ENCODE measurements around the gene AOPEP. TPM values are rescaled to one million over a fixed set of nuclear protein-coding genes. Genes with fewer than 3 reads are reported as not detected.

The AOPEP gene
- total RNA-seq, 1 experiment from 2014 or later = 36.4 TPM

- TF ChIP-seq TCF7L2 (IDR thresholded peaks at IDR 0.05; ENCODE audit: low read depth, low read length) (no peak), REST (IDR thresholded peaks at IDR 0.05; ENCODE audit: insufficient read depth in 1 of 2, low read depth in 2 of 2, low read length in 1 of 2) (no peak), POLR2AphosphoS5 (IDR thresholded peaks at IDR 0.05; ENCODE audit: low read depth, low read length) (no peak), CTCF (IDR thresholded peaks at IDR 0.05) (no peak), SIN3A (IDR thresholded peaks at IDR 0.05; ENCODE audit: borderline replicate concordance, insufficient read depth, low read depth, low read length) (no peak)
- in situ Hi-C loops (cut with HindIII; ENCODE audit: low pct_unique_long_range_greater_than_20kb, low sequenced_read_pairs) (no loop called here), intact Hi-C loops (cut with micrococcal nuclease; ENCODE audit: unreplicated experiment) (no loop called here)
- no peak overlapping the region for H3K4me3 ChIP-seq (ENCODE audit: low read depth in 2 of 2, low read length in 2 of 2)
- H3K36me3 ChIP-seq (ENCODE audit: control insufficient read depth, insufficient read depth, low read length) = no peaks in the 10 kb centered on the region
- BruUV-seq (replicated peaks) = no TSS peak
- ChIA-PET POLR2A (no interaction called here), CTCF (interaction anchor here (0.6 to 0.7 kb wide), 2 partner anchors 330 to 1231 kb away, joined by 6 to 9 read pairs; no protein-coding TSS in a partner anchor)
- ATAC-seq (no peak), DNase-seq (ENCODE audit: low read depth, low spot score) (no peak)
- no peaks in the 10 kb centered on the region for H3K27me3 ChIP-seq (ENCODE audit: control insufficient read depth, insufficient read depth, low read length)
- H3K27ac ChIP-seq (ENCODE audit: low read length) = no peak overlapping the region
- no peaks in the 10 kb centered on the region for H3K9me3 ChIP-seq (ENCODE audit: control insufficient read depth, insufficient read depth, low read depth, low read length)
- H3K4me1 ChIP-seq (ENCODE audit: control insufficient read depth, insufficient read depth, low read length) = peaks cover 22% of the 10 kb centered on the region
Measured at GRCh38 chr9:94798201-94798600, 71.7 kb downstream of the AOPEP start.

- DNase-seq (ENCODE audit: low read depth, low spot score) = no peak
- POLR2A ChIA-PET = no interaction called here
- no peak for ATAC-seq
- H3K4me1 ChIP-seq (ENCODE audit: control insufficient read depth, insufficient read depth, low read length) = peaks cover 25% of the 10 kb centered on the region
- TF ChIP-seq CTCF (IDR thresholded peaks at IDR 0.05) (no peak), TCF7L2 (IDR thresholded peaks at IDR 0.05; ENCODE audit: low read depth, low read length) (no peak), POLR2AphosphoS5 (IDR thresholded peaks at IDR 0.05; ENCODE audit: low read depth, low read length) (no peak), REST (IDR thresholded peaks at IDR 0.05; ENCODE audit: insufficient read depth in 1 of 2, low read depth in 2 of 2, low read length in 1 of 2) (no peak), SIN3A (IDR thresholded peaks at IDR 0.05; ENCODE audit: borderline replicate concordance, insufficient read depth, low read depth, low read length) (no peak)
- no peak overlapping the region for H3K4me3 ChIP-seq (ENCODE audit: low read depth in 2 of 2, low read length in 2 of 2)
- H3K9me3 ChIP-seq (ENCODE audit: control insufficient read depth, insufficient read depth, low read depth, low read length) = no peaks in the 10 kb centered on the region
- in situ Hi-C loops (cut with HindIII; ENCODE audit: low pct_unique_long_range_greater_than_20kb, low sequenced_read_pairs) = no loop called here
- CTCF ChIA-PET = no interaction called here
- no peak overlapping the region for H3K27ac ChIP-seq (ENCODE audit: low read length)
- intact Hi-C loops (cut with micrococcal nuclease; ENCODE audit: unreplicated experiment) = no loop called here
- no TSS peak for BruUV-seq (replicated peaks)
- H3K36me3 ChIP-seq (ENCODE audit: control insufficient read depth, insufficient read depth, low read length) = no peaks in the 10 kb centered on the region
- H3K27me3 ChIP-seq (ENCODE audit: control insufficient read depth, insufficient read depth, low read length) = no peaks in the 10 kb centered on the region
Measured at GRCh38 chr9:94798708-94799107, 72.2 kb downstream of the AOPEP start.

All from Panc1 (cell line).